ENCODE data around the gene COTL1. TPM values are rescaled to one million over a fixed set of nuclear protein-coding genes. Genes with fewer than 3 reads are reported as not detected.

Gene COTL1
- total RNA-seq, 4 donors from 2014 or later: 55.3 to 95.1 (median 78.4) TPM

DNA sequence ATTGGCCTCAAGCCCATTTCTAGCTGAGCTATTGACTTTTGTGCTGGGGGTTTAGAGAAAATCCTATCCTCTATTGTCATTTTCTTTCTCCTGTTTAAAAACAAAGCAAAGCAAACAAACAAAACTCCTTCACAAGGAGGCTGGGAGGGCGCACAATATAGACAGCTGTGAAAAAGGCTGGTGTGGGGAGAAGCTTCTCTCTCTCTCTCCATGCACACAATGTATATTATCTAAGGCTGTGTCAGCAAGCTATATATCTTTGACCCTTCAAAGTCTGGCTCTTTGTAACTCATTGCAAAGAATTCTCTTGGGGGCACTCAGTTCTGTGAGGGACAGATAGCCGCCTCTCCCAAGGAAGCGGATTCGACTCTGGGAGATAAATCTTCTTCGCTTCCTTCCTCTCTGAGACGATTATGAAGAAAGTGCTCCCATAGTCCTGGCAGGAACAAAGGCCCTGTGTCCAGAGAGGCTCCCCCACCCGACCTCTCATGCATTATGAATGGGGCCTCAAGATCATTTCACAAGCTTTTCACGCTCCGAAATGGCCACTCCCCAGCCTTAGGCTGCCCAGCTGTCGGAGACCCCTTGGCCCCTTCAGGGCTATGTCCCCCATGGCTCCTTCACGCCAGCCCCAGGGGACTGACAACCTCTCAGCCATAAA lies 80.3 kb downstream of the COTL1 start:
- ATAC-seq (ENCODE audit: low FRiP score) (no peak), DNase-seq (ENCODE audit: low spot score) (no peak)
- TF ChIP-seq, protein P1, sequence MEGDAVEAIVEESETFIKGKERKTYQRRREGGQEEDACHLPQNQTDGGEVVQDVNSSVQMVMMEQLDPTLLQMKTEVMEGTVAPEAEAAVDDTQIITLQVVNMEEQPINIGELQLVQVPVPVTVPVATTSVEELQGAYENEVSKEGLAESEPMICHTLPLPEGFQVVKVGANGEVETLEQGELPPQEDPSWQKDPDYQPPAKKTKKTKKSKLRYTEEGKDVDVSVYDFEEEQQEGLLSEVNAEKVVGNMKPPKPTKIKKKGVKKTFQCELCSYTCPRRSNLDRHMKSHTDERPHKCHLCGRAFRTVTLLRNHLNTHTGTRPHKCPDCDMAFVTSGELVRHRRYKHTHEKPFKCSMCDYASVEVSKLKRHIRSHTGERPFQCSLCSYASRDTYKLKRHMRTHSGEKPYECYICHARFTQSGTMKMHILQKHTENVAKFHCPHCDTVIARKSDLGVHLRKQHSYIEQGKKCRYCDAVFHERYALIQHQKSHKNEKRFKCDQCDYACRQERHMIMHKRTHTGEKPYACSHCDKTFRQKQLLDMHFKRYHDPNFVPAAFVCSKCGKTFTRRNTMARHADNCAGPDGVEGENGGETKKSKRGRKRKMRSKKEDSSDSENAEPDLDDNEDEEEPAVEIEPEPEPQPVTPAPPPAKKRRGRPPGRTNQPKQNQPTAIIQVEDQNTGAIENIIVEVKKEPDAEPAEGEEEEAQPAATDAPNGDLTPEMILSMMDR (IDR thresholded peaks at IDR 0.05): no peak

DNA sequence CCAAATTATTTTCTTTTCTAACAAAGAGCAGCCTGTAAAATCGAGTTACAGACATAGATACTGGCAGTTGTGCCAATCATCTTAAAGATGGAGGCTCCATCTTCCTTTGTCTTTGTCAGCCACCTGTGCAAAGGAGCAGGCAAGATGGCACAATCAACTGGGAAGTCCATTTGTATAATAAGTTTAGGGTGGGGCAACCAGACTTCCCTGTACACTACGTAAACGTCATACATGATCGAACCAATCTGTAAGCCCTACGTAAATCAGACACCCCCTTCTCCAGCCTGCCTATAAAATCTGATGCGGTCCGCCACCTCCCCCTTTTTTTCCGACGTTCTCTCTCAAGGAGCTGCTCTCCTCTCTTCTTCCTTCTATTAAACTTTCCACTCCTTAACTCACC lies 82.0 kb downstream of the COTL1 start:
- DNase-seq (ENCODE audit: low spot score): no peak
- TF ChIP-seq, protein P1 (IDR thresholded peaks at IDR 0.05): no peak
- no peak for ATAC-seq (ENCODE audit: low FRiP score)

DNA sequence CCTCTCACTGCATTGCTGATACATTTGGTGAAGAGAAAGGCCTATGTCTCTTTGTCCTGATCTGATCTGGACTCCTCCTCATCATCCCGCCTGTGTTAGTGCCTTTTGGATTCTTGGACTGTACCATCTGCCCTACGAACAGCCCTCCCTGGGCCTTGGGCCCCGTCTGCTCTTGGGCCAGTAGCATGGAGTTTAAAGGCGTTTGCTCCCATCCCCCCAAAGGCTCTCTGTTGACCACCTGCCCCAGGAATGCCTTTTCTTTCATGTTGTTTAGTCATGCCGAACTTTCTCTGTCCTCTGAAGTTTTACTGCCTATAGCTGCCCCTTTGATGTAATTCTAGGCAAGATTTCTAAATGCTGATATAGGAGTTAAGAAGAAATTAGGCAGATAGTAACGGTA lies 82.5 kb downstream of the COTL1 start:
- ATAC-seq (ENCODE audit: low FRiP score) (no peak), DNase-seq (ENCODE audit: low spot score) (no peak)
- TF ChIP-seq, protein P1 (IDR thresholded peaks at IDR 0.05): no peak

DNA sequence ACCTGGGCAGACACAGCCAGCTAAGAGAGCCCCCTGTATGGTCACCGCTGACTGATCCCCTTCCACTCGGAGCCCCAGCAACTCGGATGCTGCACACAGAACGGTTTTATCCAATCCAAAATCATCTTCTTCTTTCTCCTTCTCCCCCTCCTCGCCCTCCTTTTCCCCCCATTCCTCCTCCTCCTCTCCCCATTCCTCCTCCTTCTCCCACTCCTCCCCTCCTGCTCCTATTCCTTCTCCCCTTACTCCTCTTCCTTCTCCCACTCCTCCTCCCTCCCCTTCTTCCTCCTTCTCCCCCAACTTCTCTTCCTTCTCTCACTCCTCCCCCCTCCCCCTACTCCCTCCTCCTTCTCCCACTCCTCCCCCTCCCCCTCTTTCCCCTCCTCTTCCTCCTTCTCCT lies 83.1 kb downstream of the COTL1 start:
- ATAC-seq (ENCODE audit: low FRiP score): no peak
- no peak for DNase-seq (ENCODE audit: low spot score)
- TF ChIP-seq, protein P1 (IDR thresholded peaks at IDR 0.05): no peak

DNA sequence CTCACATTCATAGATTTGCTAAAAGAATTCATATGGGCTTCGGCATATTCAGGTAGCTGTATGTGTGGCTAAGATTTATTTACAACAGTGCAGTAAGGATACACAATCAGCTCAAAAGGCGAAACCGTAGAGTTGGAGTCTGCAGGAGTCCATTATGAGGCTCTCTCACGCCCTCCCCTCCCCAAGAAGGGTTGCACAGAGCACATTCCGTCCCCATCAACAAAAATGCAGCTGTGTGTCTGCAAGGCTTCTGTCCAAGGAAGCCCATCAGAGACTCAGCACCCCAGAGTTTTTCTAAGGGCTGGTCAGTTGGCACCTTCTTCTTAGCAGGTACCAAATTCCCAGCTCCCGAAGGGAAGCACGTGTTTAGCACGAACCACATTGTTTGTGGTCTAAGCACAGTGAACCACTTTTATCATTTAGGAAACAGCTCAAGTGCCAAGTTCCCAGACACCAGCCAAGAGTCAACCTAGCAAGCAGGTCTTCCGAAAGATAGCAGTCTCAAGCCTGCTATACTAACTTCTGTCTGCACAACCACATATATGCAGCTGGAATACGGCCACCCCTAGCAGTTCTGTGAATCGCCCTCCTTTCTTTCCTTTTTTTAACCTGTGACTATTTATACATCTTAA lies 84.9 kb downstream of the COTL1 start:
- ATAC-seq (ENCODE audit: low FRiP score) (no peak), DNase-seq (ENCODE audit: low spot score) (no peak)
- TF ChIP-seq, protein P1 (IDR thresholded peaks at IDR 0.05): no peak

DNA sequence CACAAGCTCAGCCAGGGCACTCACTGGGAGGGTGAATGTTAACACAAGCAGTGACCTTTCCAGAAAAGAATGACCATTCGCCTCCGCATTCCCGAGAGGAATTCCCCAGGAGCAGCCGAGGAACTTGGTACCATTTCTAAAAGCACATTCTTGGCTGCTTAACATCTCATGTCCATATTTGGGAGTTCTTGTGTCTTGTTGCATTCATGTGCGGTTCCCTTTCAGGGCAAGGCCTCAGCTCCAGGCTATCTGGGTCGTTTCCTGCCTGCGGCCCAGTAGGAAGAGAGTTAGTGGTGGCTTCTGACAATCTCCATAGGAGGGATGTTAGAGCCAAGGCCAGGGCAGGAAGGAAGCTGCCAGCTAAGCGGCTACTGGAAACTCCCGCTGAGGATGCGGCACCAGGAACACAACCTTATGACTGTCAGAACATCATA lies 85.6 kb downstream of the COTL1 start:
- DNase-seq (ENCODE audit: low spot score) (no peak), ATAC-seq (ENCODE audit: low FRiP score) (peak; percentile 90)
- TF ChIP-seq, protein P1 (IDR thresholded peaks at IDR 0.05): no peak

DNA sequence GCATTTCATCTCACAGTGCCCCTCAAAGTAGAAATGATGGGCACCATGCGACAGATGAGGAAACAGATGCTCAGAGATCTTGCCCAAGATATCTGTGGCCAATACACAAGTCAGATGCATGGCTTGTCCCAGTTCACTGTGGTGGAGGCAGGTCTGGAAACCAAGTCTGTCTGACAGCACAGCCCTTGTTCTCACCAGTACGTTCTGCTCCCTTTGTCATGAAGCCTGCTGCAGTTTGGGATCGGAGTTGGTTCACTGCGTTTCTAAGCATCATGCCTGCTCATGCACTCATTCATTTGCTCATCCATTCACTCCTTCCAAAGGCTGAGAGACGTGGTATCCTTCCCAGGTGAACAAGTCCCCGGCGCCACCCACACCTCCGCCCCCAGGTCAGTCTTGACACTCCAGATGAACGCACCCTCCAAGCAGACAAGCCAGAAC lies 86.2 kb downstream of the COTL1 start:
- ATAC-seq (ENCODE audit: low FRiP score) (no peak), DNase-seq (ENCODE audit: low spot score) (no peak)
- TF ChIP-seq, protein P1 (IDR thresholded peaks at IDR 0.05): no peak
